ENCODE data around the gene SYTL5.

SYTL5 gene

DNA sequence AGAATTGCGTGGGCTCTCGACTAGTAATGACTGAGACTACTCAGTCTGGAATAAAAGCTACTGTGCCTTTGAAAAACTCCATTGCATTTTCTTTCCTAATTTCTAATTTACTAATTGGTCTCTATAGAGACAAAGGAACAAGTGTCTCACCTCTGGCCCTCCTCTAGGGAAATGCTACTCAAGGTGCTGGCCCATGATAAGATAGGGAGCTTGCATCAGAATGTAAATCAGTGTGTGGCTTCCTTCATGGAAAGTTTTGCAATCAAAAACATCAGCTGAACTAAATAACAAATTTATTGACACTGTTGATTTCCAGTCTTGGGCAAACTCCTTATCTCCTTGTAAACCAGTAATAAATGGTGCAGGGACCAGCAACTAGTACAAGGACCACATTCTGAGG is 132.5 kb downstream of the SYTL5 start:
- in situ Hi-C loops (cut with HindIII; ENCODE audit: low pct_unique_long_range_greater_than_20kb, low sequenced_read_pairs): no loop called here
- no peak for DNase-seq (ENCODE audit: low read depth in 1 of 2, low spot score in 1 of 2)
- TF ChIP-seq JUND (IDR thresholded peaks at IDR 0.05; ENCODE audit: low read depth): no peak

DNA sequence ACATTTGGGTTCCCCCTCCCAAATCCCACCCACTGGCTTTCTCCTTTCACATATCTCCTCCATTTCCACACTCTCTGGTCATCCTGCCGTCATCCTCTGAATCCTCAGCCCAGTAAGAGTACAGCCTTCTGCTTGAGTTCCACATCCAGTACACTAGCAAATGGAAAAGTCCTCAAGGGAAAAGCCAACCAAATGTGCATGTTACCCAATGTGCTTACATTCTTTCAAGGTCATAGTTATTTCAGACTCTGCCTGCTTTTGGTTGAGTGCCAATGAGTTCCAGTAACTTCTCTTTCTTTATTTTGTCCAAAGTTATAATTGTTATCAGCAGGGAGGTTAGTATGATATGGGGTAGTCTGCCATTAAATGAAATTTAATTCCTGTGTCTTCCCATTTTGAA is 136.3 kb downstream of the SYTL5 start:
- DNase-seq (ENCODE audit: low read depth in 1 of 2, low spot score in 1 of 2): no peak
- in situ Hi-C loops (cut with HindIII; ENCODE audit: low pct_unique_long_range_greater_than_20kb, low sequenced_read_pairs): no loop called here

DNA sequence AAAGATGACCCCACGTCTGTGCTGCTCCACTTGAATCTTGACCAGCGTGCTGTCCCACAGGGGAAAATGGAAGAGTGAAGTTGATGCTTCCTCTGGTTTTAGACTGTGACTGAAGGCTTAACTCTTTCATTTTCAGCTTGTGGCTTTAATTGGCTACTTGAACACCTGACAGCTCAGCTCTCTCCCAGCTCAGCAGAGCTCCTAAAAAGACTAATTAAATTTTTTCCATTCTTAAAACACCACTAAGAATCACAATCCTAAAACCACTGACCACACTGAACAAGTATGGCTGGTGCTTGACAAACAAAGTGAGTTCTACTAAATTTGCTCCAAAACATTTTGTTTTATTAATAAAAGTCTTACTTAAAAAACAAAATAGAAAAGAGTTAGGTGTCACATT is 142.7 kb downstream of the SYTL5 start:
- TF ChIP-seq JUND (IDR thresholded peaks at IDR 0.05; ENCODE audit: low read depth): no peak
- no peak for DNase-seq (ENCODE audit: low read depth in 1 of 2, low spot score in 1 of 2)
- in situ Hi-C loops (cut with HindIII; ENCODE audit: low pct_unique_long_range_greater_than_20kb, low sequenced_read_pairs): no loop called here

More for the DNA sequence above, 136.3 kb downstream of the SYTL5 start:
- TF ChIP-seq JUND (IDR thresholded peaks at IDR 0.05; ENCODE audit: low read depth): no peak

DNA sequence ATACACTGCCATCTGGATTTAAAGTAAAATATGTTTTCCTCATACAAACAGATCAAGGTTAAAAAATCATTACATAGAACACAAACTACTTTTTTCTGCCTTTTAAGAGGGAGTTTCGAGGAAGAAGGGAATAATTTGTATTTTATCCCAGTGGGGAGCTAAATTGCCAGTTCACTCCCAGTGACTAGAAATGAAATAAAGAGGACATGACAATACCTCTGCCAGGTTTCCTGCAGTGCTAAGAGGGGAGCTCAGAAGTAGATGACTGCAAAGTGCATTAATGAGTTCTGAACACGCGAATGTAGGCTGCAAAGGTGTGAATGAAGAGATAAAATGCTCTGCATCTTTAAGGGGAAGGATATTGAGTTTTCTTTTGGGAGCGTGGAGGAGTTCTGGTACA is 144.6 kb downstream of the SYTL5 start:
- TF ChIP-seq JUND (IDR thresholded peaks at IDR 0.05; ENCODE audit: low read depth): no peak
- DNase-seq (ENCODE audit: low read depth in 1 of 2, low spot score in 1 of 2): no peak
- in situ Hi-C loops (cut with HindIII; ENCODE audit: low pct_unique_long_range_greater_than_20kb, low sequenced_read_pairs): no loop called here

DNA sequence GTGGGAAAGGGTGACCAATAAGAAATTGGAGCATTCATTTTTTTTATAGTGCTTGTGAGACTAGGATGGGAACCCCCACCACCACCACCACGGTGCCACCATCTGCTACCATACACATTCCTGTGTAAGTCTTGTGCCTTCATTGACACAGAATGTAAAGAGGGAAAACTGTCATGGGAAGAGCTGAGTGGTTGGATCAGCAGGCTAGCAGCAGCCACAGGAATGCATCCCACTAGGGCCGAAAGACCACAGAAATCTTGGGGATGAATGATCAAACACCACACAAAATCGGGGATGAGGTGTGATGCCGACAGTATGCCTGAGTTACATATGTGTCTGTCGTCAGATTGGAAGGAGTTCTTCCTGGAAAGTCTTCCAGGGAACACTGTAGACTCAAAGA is 145.1 kb downstream of the SYTL5 start:
- TF ChIP-seq JUND (IDR thresholded peaks at IDR 0.05; ENCODE audit: low read depth): no peak
- DNase-seq (ENCODE audit: low read depth in 1 of 2, low spot score in 1 of 2): no peak
- in situ Hi-C loops (cut with HindIII; ENCODE audit: low pct_unique_long_range_greater_than_20kb, low sequenced_read_pairs): no loop called here

DNA sequence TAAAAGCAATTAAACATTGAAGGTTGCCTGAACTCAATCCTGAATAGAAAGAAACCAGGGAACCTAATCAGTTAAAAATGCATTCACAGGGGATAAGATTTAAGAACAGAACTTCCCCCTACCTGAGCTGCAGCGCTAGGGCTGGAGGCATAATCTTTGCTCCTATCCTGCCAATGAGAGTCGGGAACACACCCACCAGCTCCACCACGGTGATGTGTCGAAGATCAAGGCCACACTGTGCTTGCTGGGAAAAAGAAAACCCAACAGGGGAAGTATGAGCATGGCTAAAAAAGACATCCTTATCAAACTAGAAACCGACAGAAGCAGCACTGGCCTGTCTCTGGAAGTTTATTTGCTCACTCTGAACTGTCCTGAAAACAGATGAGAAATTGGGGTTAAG is 148.0 kb downstream of the SYTL5 start:
- in situ Hi-C loops (cut with HindIII; ENCODE audit: low pct_unique_long_range_greater_than_20kb, low sequenced_read_pairs): no loop called here
- no peak for TF ChIP-seq JUND (IDR thresholded peaks at IDR 0.05; ENCODE audit: low read depth)
- DNase-seq (ENCODE audit: low read depth in 1 of 2, low spot score in 1 of 2): no peak

DNA sequence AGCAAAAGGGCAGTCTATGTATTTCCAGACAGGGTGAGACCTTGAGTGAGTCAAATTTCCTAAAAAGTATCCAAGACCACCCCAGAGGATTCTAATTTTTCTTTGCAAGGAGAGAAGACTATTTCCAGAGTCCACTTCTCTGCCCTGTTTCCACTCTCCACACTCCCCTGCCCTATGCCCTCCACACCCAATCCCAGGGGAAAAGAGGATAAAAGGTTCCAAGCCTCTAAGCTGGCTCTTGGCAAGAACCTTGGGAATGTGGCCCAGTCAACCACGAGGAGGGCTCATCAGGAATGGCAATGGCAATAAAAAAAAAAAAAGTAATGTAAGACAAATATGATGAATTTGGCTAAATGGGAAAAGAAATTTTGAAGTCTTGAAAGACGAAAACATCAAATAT is 148.5 kb downstream of the SYTL5 start:
- in situ Hi-C loops (cut with HindIII; ENCODE audit: low pct_unique_long_range_greater_than_20kb, low sequenced_read_pairs): no loop called here
- no peak for DNase-seq (ENCODE audit: low read depth in 1 of 2, low spot score in 1 of 2)
- TF ChIP-seq JUND (IDR thresholded peaks at IDR 0.05; ENCODE audit: low read depth): no peak

DNA sequence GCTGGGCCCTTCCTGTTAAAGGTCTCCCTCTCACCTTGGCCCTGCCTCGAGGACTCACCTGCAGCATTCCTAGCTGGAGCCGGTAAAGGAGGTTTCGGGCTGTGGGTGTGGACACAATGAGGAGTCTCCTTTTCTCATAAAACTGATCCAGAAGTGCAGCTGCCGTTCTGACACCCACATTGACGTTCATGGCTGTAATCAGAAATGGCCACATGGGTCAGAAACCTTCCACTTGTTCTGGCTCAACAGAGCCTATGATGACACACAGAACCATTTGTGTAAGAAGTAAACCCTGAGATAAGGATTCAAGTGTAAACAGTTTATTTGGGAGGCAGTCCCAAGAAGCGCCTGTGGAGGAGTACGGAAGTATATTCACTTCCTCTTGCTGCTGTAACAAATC is 150.5 kb downstream of the SYTL5 start:
- in situ Hi-C loops (cut with HindIII; ENCODE audit: low pct_unique_long_range_greater_than_20kb, low sequenced_read_pairs): no loop called here
- DNase-seq (ENCODE audit: low read depth in 1 of 2, low spot score in 1 of 2): no peak
- TF ChIP-seq JUND (IDR thresholded peaks at IDR 0.05; ENCODE audit: low read depth): no peak

DNA sequence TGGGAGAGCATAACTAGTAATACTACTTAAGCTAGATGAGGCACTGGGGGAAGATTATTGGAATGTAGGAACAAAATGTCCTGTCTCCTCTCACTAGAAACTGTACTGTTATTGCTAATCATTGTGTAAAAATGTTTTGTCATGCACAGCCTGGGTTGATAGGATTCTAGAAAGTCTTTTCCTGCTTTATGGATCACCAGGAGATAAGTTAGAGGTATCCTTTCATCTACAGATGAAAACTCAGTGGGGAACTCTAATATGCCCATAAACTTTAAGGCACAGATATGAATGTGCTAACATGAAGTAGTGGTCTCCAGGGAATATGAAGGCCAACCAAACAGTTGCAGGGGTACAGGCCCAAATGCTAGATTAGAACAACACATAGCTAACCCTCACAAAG is 156.8 kb downstream of the SYTL5 start:
- no peak for DNase-seq (ENCODE audit: low read depth in 1 of 2, low spot score in 1 of 2)
- TF ChIP-seq JUND (IDR thresholded peaks at IDR 0.05; ENCODE audit: low read depth): no peak
- in situ Hi-C loops (cut with HindIII; ENCODE audit: low pct_unique_long_range_greater_than_20kb, low sequenced_read_pairs): no loop called here

DNA sequence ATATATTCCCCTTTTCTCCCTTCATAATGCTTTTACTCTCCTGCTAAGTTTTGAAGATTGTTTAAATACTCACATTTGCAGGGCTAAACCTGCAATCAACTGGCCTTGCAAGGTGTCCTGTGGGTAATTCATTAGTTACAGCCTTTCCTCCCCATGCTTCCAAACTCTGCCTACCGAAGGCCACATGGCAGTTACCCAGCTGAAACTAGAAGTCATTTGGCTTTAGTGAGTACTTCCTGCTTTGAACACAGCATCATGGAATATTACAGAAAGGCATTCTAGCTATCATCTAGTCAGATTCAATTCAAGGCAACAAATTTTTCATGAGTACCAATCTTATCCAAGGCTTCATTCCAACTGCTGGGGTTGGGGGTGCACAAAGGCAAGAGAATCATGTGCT is 158.7 kb downstream of the SYTL5 start:
- no peak for TF ChIP-seq JUND (IDR thresholded peaks at IDR 0.05; ENCODE audit: low read depth)
- no peak for DNase-seq (ENCODE audit: low read depth in 1 of 2, low spot score in 1 of 2)
- in situ Hi-C loops (cut with HindIII; ENCODE audit: low pct_unique_long_range_greater_than_20kb, low sequenced_read_pairs): no loop called here

DNA sequence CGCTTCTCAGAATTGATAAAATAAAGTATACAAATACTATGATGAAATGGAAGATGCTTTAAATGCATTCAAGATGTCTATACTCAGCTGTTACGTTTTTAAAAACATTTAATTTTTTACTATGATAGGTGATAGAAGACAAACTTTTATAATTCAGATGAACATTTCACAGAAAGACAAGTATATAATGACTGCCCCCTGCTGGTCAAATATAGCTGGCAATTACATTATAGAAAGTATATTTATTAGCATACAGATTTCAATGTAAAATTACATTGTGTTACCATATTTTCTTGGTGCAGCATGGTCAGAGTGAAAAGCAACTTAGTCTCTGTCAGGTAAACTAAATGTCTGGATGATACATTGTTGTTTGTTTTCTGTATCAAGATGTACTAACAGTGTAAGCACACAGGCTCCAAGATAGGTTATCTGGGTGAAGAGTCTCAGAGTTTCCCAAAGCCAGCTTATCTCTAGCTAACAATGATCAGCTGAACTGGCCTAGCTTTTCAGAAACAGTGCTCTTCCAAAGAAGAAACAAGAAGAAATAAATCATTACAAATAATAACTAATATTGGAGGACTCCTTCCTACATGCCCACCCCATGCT is 160.2 kb downstream of the SYTL5 start:
- no peak for TF ChIP-seq JUND (IDR thresholded peaks at IDR 0.05; ENCODE audit: low read depth)
- peak in 1 of 2 experiments; percentile 33 for DNase-seq (ENCODE audit: low read depth in 1 of 2, low spot score in 1 of 2)
- in situ Hi-C loops (cut with HindIII; ENCODE audit: low pct_unique_long_range_greater_than_20kb, low sequenced_read_pairs): no loop called here

DNA sequence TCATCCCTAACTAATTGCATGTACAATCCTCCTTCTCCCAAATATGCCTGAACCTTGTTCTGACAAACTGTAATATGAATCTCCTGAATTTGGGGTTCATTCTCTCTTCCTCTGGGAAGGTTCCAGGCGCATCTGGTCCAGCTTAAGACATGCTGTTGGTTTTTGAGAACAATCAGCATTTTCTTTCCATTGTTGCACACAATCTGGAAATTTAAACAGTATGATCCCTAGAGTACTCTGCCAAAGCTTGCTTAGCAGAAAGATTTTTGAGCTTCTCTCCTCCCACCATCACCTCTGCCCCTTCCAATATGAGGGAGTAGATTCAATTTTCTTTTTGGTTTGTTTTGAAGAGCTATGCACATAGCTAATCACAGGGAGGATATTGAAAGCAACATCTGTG is 164.2 kb downstream of the SYTL5 start:
- in situ Hi-C loops (cut with HindIII; ENCODE audit: low pct_unique_long_range_greater_than_20kb, low sequenced_read_pairs): no loop called here
- DNase-seq (ENCODE audit: low read depth in 1 of 2, low spot score in 1 of 2): no peak
- no peak for TF ChIP-seq JUND (IDR thresholded peaks at IDR 0.05; ENCODE audit: low read depth)

DNA sequence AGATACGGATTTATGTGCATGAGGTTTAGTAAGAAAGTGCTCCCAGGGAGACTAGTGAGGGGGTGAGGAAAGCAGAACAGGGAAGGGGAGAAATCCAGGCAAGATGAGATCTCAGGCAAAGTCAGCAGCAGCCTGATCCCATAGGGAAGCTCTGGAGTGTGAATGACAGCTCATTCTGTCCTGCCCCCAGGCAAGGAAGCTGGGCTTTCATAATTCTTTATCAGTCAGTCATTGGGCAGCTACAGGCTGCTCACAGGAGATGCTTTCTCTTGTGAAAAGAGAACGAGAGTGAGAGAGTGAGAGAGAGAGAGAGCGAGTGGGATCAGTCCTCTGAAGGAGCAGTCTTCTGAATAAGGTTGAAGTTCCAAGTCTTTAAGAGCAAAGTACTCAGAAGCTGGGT is 166.2 kb downstream of the SYTL5 start:
- no peak for DNase-seq (ENCODE audit: low read depth in 1 of 2, low spot score in 1 of 2)
- TF ChIP-seq JUND (IDR thresholded peaks at IDR 0.05; ENCODE audit: low read depth): no peak
- in situ Hi-C loops (cut with HindIII; ENCODE audit: low pct_unique_long_range_greater_than_20kb, low sequenced_read_pairs): no loop called here

DNA sequence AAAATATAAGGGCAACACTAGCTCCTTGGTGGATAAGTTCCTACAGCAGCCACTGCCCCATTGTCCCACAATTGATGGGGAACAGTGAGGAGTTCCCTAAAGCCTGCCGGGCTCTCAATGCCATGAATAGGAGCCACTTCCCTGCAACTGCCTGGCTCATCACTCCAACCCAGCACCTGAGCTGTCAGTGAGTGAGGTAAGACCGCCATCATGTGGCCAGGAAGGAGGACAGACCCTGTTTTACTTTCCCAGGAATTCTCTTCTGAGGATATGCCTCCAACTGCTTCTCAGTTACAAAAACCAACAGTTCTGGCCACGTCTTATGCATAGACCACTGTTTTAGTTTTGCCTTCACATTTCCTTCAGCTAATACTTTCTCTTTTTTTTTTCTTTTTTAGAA is 168.8 kb downstream of the SYTL5 start:
- in situ Hi-C loops (cut with HindIII; ENCODE audit: low pct_unique_long_range_greater_than_20kb, low sequenced_read_pairs): no loop called here
- peak; percentile 10 to 73 for DNase-seq (ENCODE audit: low read depth in 1 of 2, low spot score in 1 of 2)
- no peak for TF ChIP-seq JUND (IDR thresholded peaks at IDR 0.05; ENCODE audit: low read depth)
